GM12878 (cell line): ENCODE data around the gene CKMT2. TPM values are rescaled to one million over a fixed set of nuclear protein-coding genes. Genes with fewer than 3 reads are reported as not detected.

Source experiments
- ATAC-seq: fragments of 200-7000 bp; cut with Tn5 transposase; 3 replicates; pipeline ENCODE4 v1.9.1; 2020; ENCODE audit warnings: mild to moderate bottlenecking, moderate library complexity
- BruUV-seq: library from RNA; stranded (reverse); fragments of 400-500 nt; replicated peaks from 2 replicates; lab custom pipeline; 2021; lab: Mats Ljungman, UMichigan
- CTCF ChIA-PET: fragments of 300-600 bp; sonication (Branson Sonifier 250); formaldehyde crosslinking; extraction: SDS; loops from one replicate; lab custom pipeline; 2021; ENCODE audit warnings: inconsistent platforms; lab: Yijun Ruan, JAX
- POLR2A ChIA-PET: fragments of 350-600 bp; formaldehyde crosslinking; extraction: SDS; loops from one replicate; lab custom pipeline; 2021; ENCODE audit warnings: inconsistent platforms; lab: Charles Lee
- RAD21 ChIA-PET: fragments of 300-600 bp; sonication (Branson Sonifier 250); formaldehyde crosslinking; loops from one replicate; lab custom pipeline; 2023; ENCODE audit warnings: antibody characterized with exemption; ENCODE audit not compliant: unreplicated experiment; lab: Charles Lee
- SMC1A ChIA-PET: fragments of 300-600 bp; sonication (Branson Sonifier 250); formaldehyde crosslinking; loops from one replicate; lab custom pipeline; 2023; ENCODE audit not compliant: unreplicated experiment, uncharacterized antibody; lab: Charles Lee
- DNase-seq: peaks from one replicate; pipeline ENCODE4 v3.0.0-alpha.2; 2011; ENCODE audit warnings: low read depth, low spot score
- FAIRE-seq: peaks from 3 replicates; lab custom pipeline; 2011; peaks lifted over from hg19 to GRCh38; lab: Jason Lieb, UNC
- H2AFZ ChIP-seq: 2 replicates; pipeline ENCODE4 v1.6.0; 2011; ENCODE audit warnings: low read depth, low read length, control low read depth; ENCODE audit not compliant: control insufficient read depth
- H3K27ac ChIP-seq: 2 replicates; pipeline ENCODE4 v1.5.1; 2011; ENCODE audit warnings: control low read depth; ENCODE audit not compliant: control insufficient read depth, insufficient read depth
- H3K27me3 ChIP-seq, 2 experiments: replicated peaks in 1 of 2; 2 replicates each; pipeline versions ENCODE4 v1.6.0 to v1.6.1; 2011; ENCODE audit warnings: low read length in 1 of 2; ENCODE audit not compliant: control insufficient read depth in 2 of 2, insufficient read depth in 2 of 2
- H3K36me3 ChIP-seq, 2 experiments: 2 replicates each; pipeline ENCODE4 v1.5.1; 2011; ENCODE audit warnings: low read length in 1 of 2; ENCODE audit not compliant: control insufficient read depth in 2 of 2, insufficient read depth in 2 of 2
- H3K4me1 ChIP-seq: 2 replicates; pipeline ENCODE4 v1.6.1; 2011; ENCODE audit warnings: mild to moderate bottlenecking, low read length, moderate library complexity, mixed read lengths; ENCODE audit not compliant: control insufficient read depth, insufficient read depth
- H3K4me2 ChIP-seq: 2 replicates; pipeline ENCODE4 v1.6.0; 2011; ENCODE audit warnings: control low read depth; ENCODE audit not compliant: control insufficient read depth, insufficient read depth
- H3K4me3 ChIP-seq: fragments of 200-600 bp; sonication (generic); 2 replicates; pipeline ENCODE4 v1.5.1; 2016
- H3K79me2 ChIP-seq: 2 replicates; pipeline ENCODE4 v1.6.0; 2011; ENCODE audit warnings: low read length; ENCODE audit not compliant: control insufficient read depth, insufficient read depth
- H3K9ac ChIP-seq: 2 replicates; pipeline ENCODE4 v1.8.0; 2011; ENCODE audit warnings: low read length, control low read depth, mixed read lengths; ENCODE audit not compliant: control insufficient read depth, insufficient read depth
- H3K9me3 ChIP-seq: replicated peaks from 3 replicates; pipeline ENCODE4 v1.5.1; 2011; ENCODE audit warnings: mild to moderate bottlenecking, low read length; ENCODE audit not compliant: control insufficient read depth, insufficient read depth
- H4K20me1 ChIP-seq: 2 replicates; pipeline ENCODE4 v1.6.0; 2011; ENCODE audit not compliant: control insufficient read depth, insufficient read depth
- ATF7 ChIP-seq: fragments of 450-650 bp; IDR thresholded peaks from 2 replicates; pipeline ENCODE4 v1.6.1; 2016; ENCODE audit warnings: low read depth, mild to moderate bottlenecking
- BCL3 ChIP-seq: IDR thresholded peaks from 2 replicates; pipeline ENCODE4 v1.6.1; 2011; ENCODE audit warnings: borderline replicate concordance, low read depth, mild to moderate bottlenecking, moderate library complexity, low read length; ENCODE audit not compliant: insufficient read depth, poor library complexity, severe bottlenecking
- CTCF ChIP-seq, 3 experiments: IDR thresholded peaks in 2 of 3; conservative IDR thresholded peaks in 1 of 3; 2 replicates each; pipeline ENCODE4 v1.5.1; 2011; ENCODE audit warnings: low read depth in 3 of 3, low read length in 3 of 3, mild to moderate bottlenecking in 3 of 3, control low read depth in 2 of 3, moderate library complexity in 2 of 3, inconsistent platforms in 1 of 3, mixed read lengths in 1 of 3; ENCODE audit not compliant: control insufficient read depth in 2 of 3, insufficient read depth in 1 of 3; ENCODE audit errors: extremely low read depth in 1 of 3
- ETV6 ChIP-seq, 2 experiments: fragments of 450-650 bp in 1 of 2; IDR thresholded peaks in 1 of 2; conservative IDR thresholded peaks in 1 of 2; 2 replicates each; pipeline ENCODE4 v1.6.1; 2014; ENCODE audit warnings: antibody characterized with exemption in 1 of 2, borderline replicate concordance in 1 of 2, low read depth in 1 of 2, mild to moderate bottlenecking in 1 of 2, moderate library complexity in 1 of 2
- FOS ChIP-seq: IDR thresholded peaks from 3 replicates; pipeline ENCODE4 v1.6.1; 2011; ENCODE audit warnings: borderline replicate concordance; ENCODE audit not compliant: insufficient read length; ENCODE audit errors: extremely low read depth
- FOXK2 ChIP-seq: fragments of 450-650 bp; IDR thresholded peaks from 2 replicates; pipeline ENCODE4 v1.6.1; 2017; ENCODE audit warnings: mild to moderate bottlenecking, moderate library complexity
- GABPA ChIP-seq: IDR thresholded peaks from 2 replicates; pipeline ENCODE4 v1.6.1; 2014; ENCODE audit warnings: antibody characterized with exemption, low read depth, mild to moderate bottlenecking, inconsistent platforms
- HDAC2 ChIP-seq: fragments of 200-600 bp; sonication (generic); IDR thresholded peaks from 2 replicates; pipeline ENCODE4 v1.6.1; 2017
- NFIC ChIP-seq: IDR thresholded peaks from 2 replicates; pipeline ENCODE4 v1.6.1; 2012; ENCODE audit warnings: low read depth, mild to moderate bottlenecking, inconsistent platforms, low read length, moderate library complexity
- NFXL1 ChIP-seq: fragments of 450-650 bp; IDR thresholded peaks from 2 replicates; pipeline ENCODE4 v1.6.1; 2017; ENCODE audit warnings: antibody characterized with exemption, mild to moderate bottlenecking, borderline replicate concordance
- NR2C1 ChIP-seq: fragments of 450-650 bp; IDR thresholded peaks from 2 replicates; pipeline ENCODE4 v1.6.1; 2017; ENCODE audit warnings: antibody characterized with exemption, mild to moderate bottlenecking, moderate library complexity
- PBX3 ChIP-seq: IDR thresholded peaks from 2 replicates; pipeline ENCODE4 v1.6.1; 2011; ENCODE audit warnings: mild to moderate bottlenecking, low read depth, low read length, moderate library complexity; ENCODE audit not compliant: insufficient replicate concordance
- POLR2A ChIP-seq: IDR thresholded peaks from 2 replicates; pipeline ENCODE4 v1.6.1; 2011; ENCODE audit warnings: low read depth, mild to moderate bottlenecking, low read length
- ZNF217 ChIP-seq: fragments of 450-650 bp; IDR thresholded peaks from 2 replicates; pipeline ENCODE4 v1.6.1; 2017; ENCODE audit warnings: antibody characterized with exemption, mild to moderate bottlenecking
- ZNF274 ChIP-seq: IDR thresholded peaks from one replicate; pipeline ENCODE4 v1.8.0; 2011; ENCODE audit not compliant: insufficient read length, insufficient read depth
- in situ Hi-C: fragments of 300-500 bp; cut with MboI; formaldehyde crosslinking; loops from 9 replicates; pipeline ENCODE4 v1.14.3; 2018; ENCODE audit warnings: mixed read lengths
- intact Hi-C: fragments of 100-400 bp; cut with micrococcal nuclease; formaldehyde crosslinking; loops from one replicate; pipeline ENCODE4 v1.14.2; 2022; ENCODE audit not compliant: unreplicated experiment
- polyA plus RNA-seq, 11 experiments: library from polyadenylated mRNA; depleted of rRNA in 4 of 11; unstranded in 6 of 11; stranded (reverse) in 5 of 11; fragments of >200 nt; fragmentation: Nextera tagmentation in 4 of 11; fragmentation: Illumina TruSeq in 1 of 11; extraction: Ambion mirVana in 4 of 11; extraction: Trizol in 1 of 11; gene quantifications; 1 replicate in 1 of 11; 2 replicates in 10 of 11; pipeline versions ENCODE4 v1.2.1 to v1.2.3, GENCODE V29; 2011 to 2016; ENCODE audit warnings: inconsistent platforms in 2 of 11, missing spikeins in 2 of 11, low read depth in 1 of 11
- total RNA-seq, 4 experiments: library from RNA; depleted of rRNA in 3 of 4; stranded (reverse); fragments of >200 nt in 3 of 4; fragmentation: Illumina TruSeq in 1 of 4; extraction: Trizol in 1 of 4; gene quantifications; 2 replicates each; pipeline versions ENCODE4 v1.2.1 to v1.2.3, GENCODE V29; 2013 to 2021

CKMT2 gene
- total and polyA plus RNA-seq, 10 of the 15 experiments (the other 5 are each of a cell fraction or from before 2014, with no cell fraction given) = 0.70 to 1.2 TPM; not detected in 8

- RAD21 ChIA-PET = no interaction called here
- no peak for FAIRE-seq
These were observed 32.0 kb downstream of the CKMT2 start for GRCh38 chr5:81265101-81265500.

More at GRCh38 chr5:81265101-81265500, 32.0 kb downstream of the CKMT2 start:
- in situ Hi-C loops = no loop called here
- POLR2A ChIA-PET = no interaction called here
- Histone ChIP-seq H3K4me1 (no peaks in the 10 kb centered on the region; the same call in 1 of the 2 replicates), H4K20me1 (no peaks in the 10 kb centered on the region), H3K79me2 (no peaks in the 10 kb centered on the region), H3K9me3 (no peaks in the 10 kb centered on the region; the same call in 1 of the 3 replicates), H3K36me3 (no peaks in the 10 kb centered on the region), H2AFZ (no peak overlapping the region), H3K9ac (no peak overlapping the region), H3K4me2 (no peak overlapping the region), H3K4me3 (no peak overlapping the region), H3K27me3 (no peaks in the 10 kb centered on the region), H3K27ac (no peak overlapping the region)
- SMC1A ChIA-PET = no interaction called here
- intact Hi-C loops = no loop called here
- TF ChIP-seq CTCF (IDR thresholded peaks at IDR 0.05 in 2 of 3, conservative IDR thresholded peaks at IDR 0.05 in 1 of 3; ENCODE audit: control insufficient read depth in 2 of 3, extremely low read depth in 1 of 3, insufficient read depth in 1 of 3, low read depth in 3 of 3, low read length in 3 of 3) (no peak), NFIC (no peak), GABPA (no peak), POLR2A (no peak), NFXL1 (no peak), HDAC2 (no peak), ZNF217 (no peak), FOS (no peak), BCL3 (no peak), ZNF274 (no peak), PBX3 (no peak), ETV6 (conservative IDR thresholded peaks at IDR 0.05 in 1 of 2, IDR thresholded peaks at IDR 0.05 in 1 of 2; ENCODE audit: borderline replicate concordance in 1 of 2, low read depth in 1 of 2) (no peak), FOXK2 (no peak), ATF7 (no peak), NR2C1 (no peak)
- BruUV-seq = no TSS peak
- DNase-seq (no peak), ATAC-seq (no peak)
- CTCF ChIA-PET = no interaction called here
